ENCODE measurements around the gene STK24.

Gene STK24

DNA sequence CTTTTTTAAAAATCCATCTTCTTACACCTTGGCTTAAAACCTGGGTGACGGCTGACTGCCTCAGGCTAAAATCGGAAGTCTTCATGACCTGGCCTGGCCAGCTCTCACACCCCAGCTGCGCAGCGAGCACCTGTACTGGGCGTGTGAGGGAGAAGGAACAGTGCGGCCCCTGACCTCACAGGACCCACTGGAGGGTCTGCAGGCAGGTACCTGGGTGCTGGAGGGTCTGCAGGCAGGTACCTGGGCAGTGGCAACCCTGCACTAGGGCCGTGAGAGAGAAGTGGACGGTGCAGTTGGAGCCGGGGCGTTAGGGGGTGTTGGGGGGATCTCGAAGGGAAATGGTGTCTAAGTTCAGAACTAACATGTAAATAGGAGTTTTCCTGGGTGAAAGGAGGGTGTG lies 144.3 kb downstream of the STK24 start:
- Histone ChIP-seq H3K9me3 (no peaks in the 10 kb centered on the region), H3K4me3 (ENCODE audit: low read depth in 1 of 2, low read length in 1 of 2) (no peak overlapping the region), H3K36me3 (no peaks in the 10 kb centered on the region), H3K27me3 (no peaks in the 10 kb centered on the region), H3K4me1 (ENCODE audit: control insufficient read depth in 1 of 2, insufficient read depth in 1 of 2, low read depth in 1 of 2, low read length in 1 of 2) (peaks cover 34 to 36% of the 10 kb centered on the region in 2 experiments), H3K27ac (no peak overlapping the region)
- TF ChIP-seq, protein P1, sequence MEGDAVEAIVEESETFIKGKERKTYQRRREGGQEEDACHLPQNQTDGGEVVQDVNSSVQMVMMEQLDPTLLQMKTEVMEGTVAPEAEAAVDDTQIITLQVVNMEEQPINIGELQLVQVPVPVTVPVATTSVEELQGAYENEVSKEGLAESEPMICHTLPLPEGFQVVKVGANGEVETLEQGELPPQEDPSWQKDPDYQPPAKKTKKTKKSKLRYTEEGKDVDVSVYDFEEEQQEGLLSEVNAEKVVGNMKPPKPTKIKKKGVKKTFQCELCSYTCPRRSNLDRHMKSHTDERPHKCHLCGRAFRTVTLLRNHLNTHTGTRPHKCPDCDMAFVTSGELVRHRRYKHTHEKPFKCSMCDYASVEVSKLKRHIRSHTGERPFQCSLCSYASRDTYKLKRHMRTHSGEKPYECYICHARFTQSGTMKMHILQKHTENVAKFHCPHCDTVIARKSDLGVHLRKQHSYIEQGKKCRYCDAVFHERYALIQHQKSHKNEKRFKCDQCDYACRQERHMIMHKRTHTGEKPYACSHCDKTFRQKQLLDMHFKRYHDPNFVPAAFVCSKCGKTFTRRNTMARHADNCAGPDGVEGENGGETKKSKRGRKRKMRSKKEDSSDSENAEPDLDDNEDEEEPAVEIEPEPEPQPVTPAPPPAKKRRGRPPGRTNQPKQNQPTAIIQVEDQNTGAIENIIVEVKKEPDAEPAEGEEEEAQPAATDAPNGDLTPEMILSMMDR (IDR thresholded peaks at IDR 0.05) = no peak

DNA sequence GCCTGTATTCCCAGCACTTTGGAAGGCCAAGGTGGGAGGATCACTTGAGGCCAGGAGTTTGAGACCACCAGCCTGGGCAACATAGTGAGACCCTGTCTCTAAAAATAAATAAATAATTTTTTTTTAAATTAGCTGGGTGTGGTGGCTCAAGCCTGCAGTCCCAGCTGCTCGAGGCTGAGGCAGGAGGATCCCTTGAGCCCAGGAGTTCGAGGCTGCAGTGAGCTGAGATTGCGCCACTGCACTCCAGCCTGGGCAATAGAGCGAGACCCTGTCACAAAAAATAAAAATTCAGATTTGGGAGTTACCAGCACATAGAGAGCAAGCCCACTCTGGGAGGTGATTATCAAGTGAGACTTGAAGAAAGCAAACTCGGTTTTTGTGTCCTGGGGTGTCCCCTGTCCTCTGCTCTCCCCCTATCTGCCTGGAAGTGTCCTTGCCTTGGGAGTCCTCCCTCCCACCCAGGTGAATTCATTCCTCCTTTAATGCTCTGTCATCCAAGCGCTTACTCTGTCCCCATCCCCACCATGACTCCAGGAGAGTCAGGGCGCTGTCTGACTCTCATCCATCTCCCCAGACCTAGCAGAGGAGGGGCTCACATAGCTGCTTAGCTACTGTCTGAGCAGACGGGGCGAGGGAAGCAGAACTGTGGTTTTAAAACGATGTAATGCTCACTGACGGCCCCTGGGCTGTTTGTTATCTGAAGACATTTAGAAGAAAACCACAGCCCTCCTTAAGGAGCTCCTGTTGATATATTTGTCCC lies 146.8 kb downstream of the STK24 start:
- Histone ChIP-seq H3K36me3 (no peaks in the 10 kb centered on the region), H3K9me3 (no peaks in the 10 kb centered on the region), H3K27me3 (no peaks in the 10 kb centered on the region), H3K4me1 (ENCODE audit: control insufficient read depth in 1 of 2, insufficient read depth in 1 of 2, low read depth in 1 of 2, low read length in 1 of 2) (peaks cover 46 to 52% of the 10 kb centered on the region in 2 experiments), H3K27ac (peak overlapping the region; percentile 49), H3K4me3 (ENCODE audit: low read depth in 1 of 2, low read length in 1 of 2) (no peak overlapping the region)
- TF ChIP-seq, protein P1 (IDR thresholded peaks at IDR 0.05) = no peak

DNA sequence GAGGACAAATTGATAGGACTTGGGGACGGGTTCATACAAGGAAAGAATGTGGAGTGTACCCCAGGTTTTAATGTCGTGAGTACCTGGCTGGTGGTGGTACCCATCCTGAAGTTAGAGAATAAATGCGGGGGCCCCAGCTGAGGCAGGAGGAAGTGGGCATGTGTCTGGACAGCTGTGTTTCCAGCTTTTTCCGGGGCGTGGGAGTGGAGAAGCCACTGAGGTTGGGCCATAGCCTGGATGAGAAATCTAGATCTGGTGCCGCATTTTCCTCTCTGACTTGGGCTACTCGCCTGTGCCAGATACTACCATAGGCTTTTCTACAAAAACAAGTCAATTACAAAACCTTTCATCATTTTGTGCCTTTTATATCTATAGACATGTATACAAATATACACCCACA lies 147.4 kb downstream of the STK24 start:
- Histone ChIP-seq H3K4me1 (ENCODE audit: control insufficient read depth in 1 of 2, insufficient read depth in 1 of 2, low read depth in 1 of 2, low read length in 1 of 2) (peaks cover 46 to 52% of the 10 kb centered on the region in 2 experiments), H3K36me3 (no peaks in the 10 kb centered on the region), H3K9me3 (no peaks in the 10 kb centered on the region), H3K4me3 (ENCODE audit: low read depth in 1 of 2, low read length in 1 of 2) (no peak overlapping the region), H3K27ac (peak overlapping the region; percentile 49), H3K27me3 (no peaks in the 10 kb centered on the region)
- TF ChIP-seq, protein P1 (IDR thresholded peaks at IDR 0.05) = no peak

DNA sequence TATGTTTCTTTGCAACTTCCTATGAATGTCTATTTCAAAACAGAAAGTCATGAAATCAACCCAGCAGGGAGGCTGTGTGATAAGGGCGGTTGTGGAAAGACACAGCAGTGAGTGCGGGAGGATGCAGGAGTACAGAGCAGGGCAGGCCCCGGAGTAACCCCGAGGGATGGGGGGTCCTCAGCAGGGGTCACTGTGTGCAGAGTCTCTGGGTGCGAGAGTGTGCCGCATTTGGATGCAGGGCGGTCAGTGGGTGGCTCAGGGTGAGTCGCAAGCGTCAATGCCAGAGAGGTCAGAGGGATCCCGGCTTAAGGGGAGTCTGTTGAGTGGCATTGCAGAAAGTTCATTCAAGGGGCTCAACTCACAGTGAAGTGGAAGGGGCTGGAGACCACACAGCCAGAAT lies 147.8 kb downstream of the STK24 start:
- Histone ChIP-seq H3K9me3 (no peaks in the 10 kb centered on the region), H3K36me3 (no peaks in the 10 kb centered on the region), H3K27ac (peak overlapping the region; percentile 49), H3K27me3 (no peaks in the 10 kb centered on the region), H3K4me3 (ENCODE audit: low read depth in 1 of 2, low read length in 1 of 2) (no peak overlapping the region), H3K4me1 (ENCODE audit: control insufficient read depth in 1 of 2, insufficient read depth in 1 of 2, low read depth in 1 of 2, low read length in 1 of 2) (peaks cover 46 to 52% of the 10 kb centered on the region in 2 experiments)
- TF ChIP-seq, protein P1 (IDR thresholded peaks at IDR 0.05) = no peak

DNA sequence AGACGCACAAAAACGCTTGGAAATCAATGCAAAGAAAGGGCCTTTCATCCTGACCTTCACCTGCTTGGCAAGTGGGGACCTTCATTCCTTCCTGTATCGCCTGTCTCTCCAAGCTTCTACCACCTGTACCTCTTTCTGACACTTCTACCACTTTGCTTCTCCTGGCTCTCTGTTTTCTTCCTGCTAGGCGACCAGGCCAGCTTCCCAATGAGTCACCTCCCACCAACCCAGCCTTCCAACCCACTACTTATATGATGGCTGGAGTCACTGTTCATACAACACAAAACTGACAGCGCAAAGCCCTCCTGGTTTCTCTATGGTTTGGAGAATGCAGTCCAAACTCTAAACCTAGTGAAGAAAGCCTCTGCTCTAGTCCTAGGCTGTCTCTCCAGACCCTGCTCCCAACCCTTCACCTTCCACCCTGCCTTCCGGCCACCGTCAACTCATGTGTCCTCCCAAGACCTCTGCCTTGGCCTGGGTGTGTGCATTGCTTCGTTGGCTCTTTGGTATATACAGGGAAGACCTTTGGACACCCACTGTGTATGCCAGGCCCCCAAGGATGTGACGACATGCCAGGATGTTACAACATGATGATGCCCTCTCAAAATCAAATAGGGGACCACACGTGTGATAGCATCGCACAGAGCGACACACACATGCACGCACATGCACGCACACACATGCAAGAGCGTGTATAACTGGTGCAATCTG lies 148.5 kb downstream of the STK24 start:
- H3K4me3 ChIP-seq (ENCODE audit: low read depth in 1 of 2, low read length in 1 of 2) = no peak overlapping the region
- peaks cover 46 to 52% of the 10 kb centered on the region in 2 experiments for H3K4me1 ChIP-seq (ENCODE audit: control insufficient read depth in 1 of 2, insufficient read depth in 1 of 2, low read depth in 1 of 2, low read length in 1 of 2)
- no peak overlapping the region for H3K27ac ChIP-seq
- H3K27me3 ChIP-seq = no peaks in the 10 kb centered on the region
- TF ChIP-seq, protein P1 (IDR thresholded peaks at IDR 0.05) = no peak
- no peaks in the 10 kb centered on the region for H3K36me3 ChIP-seq
- no peaks in the 10 kb centered on the region for H3K9me3 ChIP-seq
